HCT116 (cell line): ENCODE data around the gene TMEM62. TPM values are rescaled to one million over a fixed set of nuclear protein-coding genes. Genes with fewer than 3 reads are reported as not detected.

Source experiments
- ATAC-seq: fragments of 200-7000 bp; cut with Tn5 transposase; 2 replicates; pipeline ENCODE4 v1.9.1; 2020; ENCODE audit warnings: mild to moderate bottlenecking, moderate library complexity
- BruUV-seq: library from RNA; stranded (reverse); fragments of 400-500 nt; replicated peaks from 2 replicates; lab custom pipeline; 2021; lab: Mats Ljungman, UMichigan
- CTCF ChIA-PET: fragments of 300-600 bp; sonication (Branson Sonifier 250); formaldehyde crosslinking; loops from one replicate; lab custom pipeline; 2021; ENCODE audit warnings: antibody characterized with exemption; lab: Charles Lee
- POLR2A ChIA-PET: fragments of 300-600, 350-600 bp; sonication (Branson Sonifier 250); formaldehyde crosslinking; loops from one replicate; lab custom pipeline; 2021; ENCODE audit warnings: antibody characterized with exemption; lab: Charles Lee
- RAD21 ChIA-PET, 2 experiments: fragments of 300-600 bp; sonication (Branson Sonifier 250); formaldehyde crosslinking; loops; one replicate each; lab custom pipeline; 2023; ENCODE audit warnings: low total read pairs in 2 of 2; ENCODE audit not compliant: uncharacterized antibody in 2 of 2, unreplicated experiment in 2 of 2, low non-redundant PET in 1 of 2; lab: Charles Lee
- DNase-seq: peaks from one replicate; pipeline ENCODE4 v3.0.0-alpha.2; 2010; ENCODE audit warnings: low read depth, low spot score
- H2AFZ ChIP-seq: fragments of 200-600 bp; shearing (Covaris generic), sonication (generic); 2 replicates; pipeline ENCODE4 v1.6.1; 2017; ENCODE audit warnings: low read depth, mixed run types, mixed read lengths, antibody characterized with exemption, low read length; ENCODE audit not compliant: poor library complexity, severe bottlenecking
- H3K27ac ChIP-seq: 2 replicates; pipeline ENCODE4 v1.5.1; 2012; ENCODE audit warnings: low read depth, low read length
- H3K27me3 ChIP-seq: fragments of 200-600 bp; sonication (generic); 2 replicates; pipeline ENCODE4 v1.6.1; 2016; ENCODE audit warnings: mixed run types, low read length, mixed read lengths; ENCODE audit not compliant: insufficient read depth
- H3K36me3 ChIP-seq, 2 experiments: fragments of 200-500 bp in 1 of 2; fragments of 200-600 bp in 1 of 2; sonication (Bioruptor generic) in 1 of 2; sonication (generic) in 1 of 2; 2 replicates each; pipeline versions ENCODE4 v1.5.1 to v1.6.1; 2014 to 2016; ENCODE audit warnings: low read length in 2 of 2, inconsistent platforms in 1 of 2, mixed read lengths in 1 of 2, mixed run types in 1 of 2; ENCODE audit not compliant: insufficient read depth in 2 of 2, control insufficient read depth in 1 of 2
- H3K4me1 ChIP-seq, 2 experiments: fragments of 200-600 bp in 1 of 2; sonication (generic) in 1 of 2; 2 replicates each; pipeline versions ENCODE4 v1.5.1 to v1.6.1; 2012 to 2017; ENCODE audit warnings: low read length in 2 of 2, inconsistent platforms in 1 of 2, mild to moderate bottlenecking in 1 of 2, mixed read lengths in 1 of 2, mixed run types in 1 of 2, moderate library complexity in 1 of 2; ENCODE audit not compliant: insufficient read depth in 2 of 2, control insufficient read depth in 1 of 2
- H3K4me2 ChIP-seq: fragments of 200-600 bp; sonication (generic); 2 replicates; pipeline ENCODE4 v1.6.1; 2017; ENCODE audit warnings: mixed run types, low read length, mixed read lengths
- H3K4me3 ChIP-seq, 2 experiments: fragments of 200-600 bp in 1 of 2; sonication (generic) in 1 of 2; replicated peaks in 1 of 2; 2 replicates each; pipeline ENCODE4 v1.5.1; 2011 to 2016; ENCODE audit warnings: low read length in 2 of 2, control low read depth in 1 of 2, low read depth in 1 of 2, mild to moderate bottlenecking in 1 of 2, mixed read lengths in 1 of 2, mixed run types in 1 of 2
- H3K79me2 ChIP-seq: fragments of 200-600 bp; sonication (generic); 2 replicates; pipeline ENCODE4 v1.6.1; 2017; ENCODE audit warnings: mild to moderate bottlenecking, mixed run types, low read length, moderate library complexity, mixed read lengths; ENCODE audit not compliant: insufficient read depth
- H3K9ac ChIP-seq: fragments of 200-600 bp; sonication (generic); 2 replicates; pipeline ENCODE4 v1.6.1; 2016; ENCODE audit warnings: low read length, mixed read lengths
- H3K9me2 ChIP-seq: fragments of 200-600 bp; sonication (generic), shearing (Covaris generic); 2 replicates; pipeline ENCODE4 v1.6.1; 2017; ENCODE audit warnings: mixed run types, mild to moderate bottlenecking, moderate library complexity; ENCODE audit not compliant: insufficient read depth
- H3K9me3 ChIP-seq, 2 experiments: fragments of 200-500 bp in 1 of 2; fragments of 200-600 bp in 1 of 2; sonication (Bioruptor generic) in 1 of 2; sonication (generic) in 1 of 2; 2 replicates each; pipeline ENCODE4 v1.6.1; 2014 to 2017; ENCODE audit warnings: low read length in 2 of 2, mixed read lengths in 2 of 2, inconsistent platforms in 1 of 2, low read depth in 1 of 2, mild to moderate bottlenecking in 1 of 2, mixed run types in 1 of 2, moderate library complexity in 1 of 2; ENCODE audit not compliant: control insufficient read depth in 1 of 2, insufficient read depth in 1 of 2
- H4K20me1 ChIP-seq: fragments of 200-600 bp; sonication (generic), shearing (Covaris generic); 2 replicates; pipeline ENCODE4 v1.6.1; 2017; ENCODE audit warnings: mixed run types, mild to moderate bottlenecking, moderate library complexity; ENCODE audit not compliant: insufficient read depth
- CBX3 ChIP-seq: IDR thresholded peaks from 2 replicates; pipeline ENCODE4 v1.6.1; 2012; ENCODE audit warnings: low read depth
- CEBPB ChIP-seq: IDR thresholded peaks from 2 replicates; pipeline ENCODE4 v1.6.1; 2012; ENCODE audit warnings: low read depth
- EGR1 ChIP-seq: IDR thresholded peaks from 2 replicates; pipeline ENCODE4 v1.6.1; 2012; ENCODE audit warnings: low read depth
- EZH2 ChIP-seq: fragments of 200-600 bp; sonication (generic); IDR thresholded peaks from 2 replicates; pipeline ENCODE4 v1.6.1; 2017; ENCODE audit warnings: antibody characterized with exemption, mixed run types
- FOSL1 ChIP-seq: IDR thresholded peaks from 2 replicates; pipeline ENCODE4 v1.6.1; 2012; ENCODE audit warnings: low read depth
- JUND ChIP-seq: IDR thresholded peaks from 2 replicates; pipeline ENCODE4 v1.6.1; 2012
- MAX ChIP-seq: IDR thresholded peaks from 2 replicates; pipeline ENCODE4 v1.6.1; 2012
- POLR2A ChIP-seq: IDR thresholded peaks from 2 replicates; pipeline ENCODE4 v1.7.0; 2011; ENCODE audit warnings: borderline replicate concordance; ENCODE audit not compliant: insufficient read depth, insufficient read length; ENCODE audit errors: extremely low read depth
- POLR2AphosphoS5 ChIP-seq: IDR thresholded peaks from 2 replicates; pipeline ENCODE4 v1.6.1; 2011; ENCODE audit warnings: mild to moderate bottlenecking, low read depth, low read length, moderate library complexity
- RAD21 ChIP-seq: IDR thresholded peaks from 2 replicates; pipeline ENCODE4 v1.6.1; 2012; ENCODE audit warnings: low read depth, mild to moderate bottlenecking
- SIN3A ChIP-seq: IDR thresholded peaks from 2 replicates; pipeline ENCODE4 v1.6.1; 2012; ENCODE audit warnings: low read depth
- SP1 ChIP-seq: IDR thresholded peaks from 2 replicates; pipeline ENCODE4 v1.6.1; 2012; ENCODE audit warnings: low read depth
- SRF ChIP-seq: IDR thresholded peaks from 2 replicates; pipeline ENCODE4 v1.6.1; 2012; ENCODE audit warnings: low read depth
- YY1 ChIP-seq: IDR thresholded peaks from 2 replicates; pipeline ENCODE4 v1.6.1; 2011; ENCODE audit warnings: low read length, low read depth, moderate library complexity, mild to moderate bottlenecking; ENCODE audit not compliant: insufficient replicate concordance; ENCODE audit errors: extremely low read depth
- ZFX ChIP-seq: fragments of 450-650 bp; IDR thresholded peaks from 2 replicates; pipeline ENCODE4 v1.6.1; 2017
- ZNF274 ChIP-seq: fragments of 200-500 bp; sonication (Bioruptor generic); IDR thresholded peaks from 2 replicates; pipeline ENCODE4 v1.6.1; 2014; ENCODE audit warnings: mild to moderate bottlenecking, low read depth, low read length, inconsistent platforms
- intact Hi-C: fragments of 100-400 bp; cut with micrococcal nuclease; formaldehyde crosslinking; loops from 2 replicates; pipeline ENCODE4 v1.10.0; 2022
- total RNA-seq: library from RNA; stranded (reverse); gene quantifications from one replicate; pipeline ENCODE4 v1.2.1, GENCODE V29; 2021; ENCODE audit not compliant: unreplicated experiment
- TF ChIP-seq, protein P1 (sequence below): IDR thresholded peaks from 2 replicates; pipeline ENCODE4 v1.6.1; 2012
- TF ChIP-seq, protein P2 (sequence below), 3 experiments: fragments of 200-600 bp in 1 of 3; sonication (generic) in 1 of 3; IDR thresholded peaks in 2 of 3; conservative IDR thresholded peaks in 1 of 3; 2 replicates each; pipeline ENCODE4 v1.5.1; 2012 to 2017; ENCODE audit warnings: low read depth in 2 of 3, low read length in 2 of 3, antibody characterized with exemption in 1 of 3, borderline replicate concordance in 1 of 3, control low read depth in 1 of 3, mild to moderate bottlenecking in 1 of 3, mixed read lengths in 1 of 3, mixed run types in 1 of 3, moderate library complexity in 1 of 3; ENCODE audit not compliant: insufficient read depth in 1 of 3
- TF ChIP-seq, protein P3 (sequence below): IDR thresholded peaks from 2 replicates; pipeline ENCODE4 v1.6.1; 2011; ENCODE audit warnings: mild to moderate bottlenecking, low read length, moderate library complexity; ENCODE audit not compliant: insufficient replicate concordance; ENCODE audit errors: extremely low read depth

The TMEM62 gene
- total RNA-seq, 1 experiment from 2014 or later: 8.8 TPM

GRCh38 chr15:43094416-43095030 is 38.9 kb upstream of the TMEM62 start (continued):
- TF ChIP-seq MAX (no peak), CEBPB (no peak), FOSL1 (no peak), POLR2AphosphoS5 (no peak), SIN3A (no peak)
- TF ChIP-seq, protein P1, sequence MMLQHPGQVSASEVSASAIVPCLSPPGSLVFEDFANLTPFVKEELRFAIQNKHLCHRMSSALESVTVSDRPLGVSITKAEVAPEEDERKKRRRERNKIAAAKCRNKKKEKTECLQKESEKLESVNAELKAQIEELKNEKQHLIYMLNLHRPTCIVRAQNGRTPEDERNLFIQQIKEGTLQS: no peak

DNA sequence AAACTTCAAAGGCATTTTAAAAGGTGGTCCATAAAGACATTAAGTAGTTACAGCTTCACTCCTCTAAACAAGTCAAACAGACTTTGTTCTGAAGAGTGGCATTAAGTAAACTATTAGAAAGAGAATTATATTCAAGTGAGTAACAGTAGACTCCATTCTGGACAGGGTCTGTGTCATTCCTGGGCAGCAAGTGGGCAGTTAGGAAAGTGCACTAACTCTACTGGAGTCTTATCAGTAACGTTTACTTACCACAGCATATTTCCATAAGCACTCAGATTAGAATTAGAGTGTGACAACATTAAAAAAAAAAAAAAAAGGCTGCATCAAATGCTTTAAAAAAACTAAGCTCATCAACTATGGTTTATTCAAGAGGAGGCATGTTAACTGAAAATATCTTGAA is 38.1 kb upstream of the TMEM62 start:
- BruUV-seq: no TSS peak
- ATAC-seq: no peak
- no peaks in the 10 kb centered on the region for H3K9me3 ChIP-seq
- H3K36me3 ChIP-seq: no peaks in the 10 kb centered on the region; a peak in 1 of 4 replicates
- ChIA-PET RAD21 (no interaction called here), CTCF (no interaction called here), POLR2A (interaction anchor here (1.0 kb wide), 1 partner anchor 11 kb away, joined by 3 read pairs; the partner anchor contains the start of gene UBR1)
- H3K4me3 ChIP-seq: no peak overlapping the region
- no peak overlapping the region for H2AFZ ChIP-seq
- TF ChIP-seq SP1 (no peak), ZNF274 (no peak), POLR2AphosphoS5 (no peak), EZH2 (no peak), POLR2A (no peak), ZFX (no peak), CBX3 (no peak), JUND (no peak), YY1 (no peak), SRF (no peak), EGR1 (no peak), RAD21 (no peak)
- TF ChIP-seq, protein P1: no peak
- TF ChIP-seq, protein P2, sequence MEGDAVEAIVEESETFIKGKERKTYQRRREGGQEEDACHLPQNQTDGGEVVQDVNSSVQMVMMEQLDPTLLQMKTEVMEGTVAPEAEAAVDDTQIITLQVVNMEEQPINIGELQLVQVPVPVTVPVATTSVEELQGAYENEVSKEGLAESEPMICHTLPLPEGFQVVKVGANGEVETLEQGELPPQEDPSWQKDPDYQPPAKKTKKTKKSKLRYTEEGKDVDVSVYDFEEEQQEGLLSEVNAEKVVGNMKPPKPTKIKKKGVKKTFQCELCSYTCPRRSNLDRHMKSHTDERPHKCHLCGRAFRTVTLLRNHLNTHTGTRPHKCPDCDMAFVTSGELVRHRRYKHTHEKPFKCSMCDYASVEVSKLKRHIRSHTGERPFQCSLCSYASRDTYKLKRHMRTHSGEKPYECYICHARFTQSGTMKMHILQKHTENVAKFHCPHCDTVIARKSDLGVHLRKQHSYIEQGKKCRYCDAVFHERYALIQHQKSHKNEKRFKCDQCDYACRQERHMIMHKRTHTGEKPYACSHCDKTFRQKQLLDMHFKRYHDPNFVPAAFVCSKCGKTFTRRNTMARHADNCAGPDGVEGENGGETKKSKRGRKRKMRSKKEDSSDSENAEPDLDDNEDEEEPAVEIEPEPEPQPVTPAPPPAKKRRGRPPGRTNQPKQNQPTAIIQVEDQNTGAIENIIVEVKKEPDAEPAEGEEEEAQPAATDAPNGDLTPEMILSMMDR (IDR thresholded peaks at IDR 0.05 in 2 of 3, conservative IDR thresholded peaks at IDR 0.05 in 1 of 3; ENCODE audit: borderline replicate concordance in 1 of 3, insufficient read depth in 1 of 3, low read depth in 2 of 3, low read length in 2 of 3): no peak
- TF ChIP-seq, protein P3, sequence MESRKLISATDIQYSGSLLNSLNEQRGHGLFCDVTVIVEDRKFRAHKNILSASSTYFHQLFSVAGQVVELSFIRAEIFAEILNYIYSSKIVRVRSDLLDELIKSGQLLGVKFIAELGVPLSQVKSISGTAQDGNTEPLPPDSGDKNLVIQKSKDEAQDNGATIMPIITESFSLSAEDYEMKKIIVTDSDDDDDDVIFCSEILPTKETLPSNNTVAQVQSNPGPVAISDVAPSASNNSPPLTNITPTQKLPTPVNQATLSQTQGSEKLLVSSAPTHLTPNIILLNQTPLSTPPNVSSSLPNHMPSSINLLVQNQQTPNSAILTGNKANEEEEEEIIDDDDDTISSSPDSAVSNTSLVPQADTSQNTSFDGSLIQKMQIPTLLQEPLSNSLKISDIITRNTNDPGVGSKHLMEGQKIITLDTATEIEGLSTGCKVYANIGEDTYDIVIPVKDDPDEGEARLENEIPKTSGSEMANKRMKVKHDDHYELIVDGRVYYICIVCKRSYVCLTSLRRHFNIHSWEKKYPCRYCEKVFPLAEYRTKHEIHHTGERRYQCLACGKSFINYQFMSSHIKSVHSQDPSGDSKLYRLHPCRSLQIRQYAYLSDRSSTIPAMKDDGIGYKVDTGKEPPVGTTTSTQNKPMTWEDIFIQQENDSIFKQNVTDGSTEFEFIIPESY: no peak
- no peak for DNase-seq
- no peaks in the 10 kb centered on the region for H4K20me1 ChIP-seq
- no peaks in the 10 kb centered on the region for H3K27me3 ChIP-seq
- no peak overlapping the region for H3K9ac ChIP-seq
- H3K79me2 ChIP-seq: peaks cover 77% of the 10 kb centered on the region
- intact Hi-C loops: no loop called here
- no peak overlapping the region for H3K27ac ChIP-seq
- no peak overlapping the region for H3K4me2 ChIP-seq
- H3K9me2 ChIP-seq: no peaks in the 10 kb centered on the region
- no peaks in the 10 kb centered on the region for H3K4me1 ChIP-seq
